CD14-positive monocyte (primary cell): ENCODE results near the gene EDEM1. TPM values are rescaled to one million over a fixed set of nuclear protein-coding genes. Genes with fewer than 3 reads are reported as not detected.

ENCODE experiments used
- DNase-seq, 3 donors: peaks; one replicate each; pipeline ENCODE4 v3.0.0-alpha.2; 2011 to 2022
- H2AFZ ChIP-seq: 2 replicates; pipeline ENCODE4 v1.6.0; 2012; ENCODE audit warnings: mild to moderate bottlenecking, low read depth, low read length, inconsistent platforms; ENCODE audit not compliant: insufficient read depth, poor library complexity, severe bottlenecking
- H3K27ac ChIP-seq, 2 donors: 1 replicate in 1 of 2; 2 replicates in 1 of 2; pipeline ENCODE4 v1.5.1; 2012 to 2013; ENCODE audit warnings: low read length in 2 of 2, control low read depth in 1 of 2, inconsistent platforms in 1 of 2, low read depth in 1 of 2, mild to moderate bottlenecking in 1 of 2
- H3K27me3 ChIP-seq, 2 donors: one replicate each; pipeline versions ENCODE4 v1.6.0 to v1.6.1; 2011 to 2013; ENCODE audit warnings: low read length in 2 of 2; ENCODE audit not compliant: control insufficient read depth in 2 of 2, insufficient read depth in 2 of 2
- H3K36me3 ChIP-seq, 2 donors: replicated peaks in 1 of 2; 1 replicate in 1 of 2; 2 replicates in 1 of 2; pipeline versions ENCODE4 v1.5.1 to v1.6.1; 2012 to 2013; ENCODE audit warnings: low read length in 2 of 2, control low read depth in 1 of 2, inconsistent platforms in 1 of 2, mild to moderate bottlenecking in 1 of 2; ENCODE audit not compliant: insufficient read depth in 2 of 2, control insufficient read depth in 1 of 2
- H3K4me1 ChIP-seq, 2 donors: 1 replicate in 1 of 2; 2 replicates in 1 of 2; pipeline versions ENCODE4 v1.5.1 to v1.6.1; 2012 to 2013; ENCODE audit warnings: low read length in 2 of 2, control low read depth in 1 of 2, inconsistent platforms in 1 of 2, mild to moderate bottlenecking in 1 of 2, moderate library complexity in 1 of 2; ENCODE audit not compliant: insufficient read depth in 2 of 2, control insufficient read depth in 1 of 2
- H3K4me2 ChIP-seq: replicated peaks from 2 replicates; pipeline ENCODE3; 2012; ENCODE audit warnings: low read length, moderate library complexity, mild to moderate bottlenecking; ENCODE audit not compliant: poor library complexity, severe bottlenecking; ENCODE audit errors: extremely low read depth
- H3K4me3 ChIP-seq, 3 experiments: fragments of 200-600 bp in 1 of 3; sonication (generic) in 1 of 3; replicated peaks in 1 of 3; 1 replicate in 2 of 3; 2 replicates in 1 of 3; pipeline ENCODE4 v1.5.1; 2011 to 2013; ENCODE audit warnings: low read length in 3 of 3, mild to moderate bottlenecking in 3 of 3, control low read depth in 2 of 3, low read depth in 2 of 3, inconsistent platforms in 1 of 3, moderate library complexity in 1 of 3
- H3K79me2 ChIP-seq: 2 replicates; pipeline ENCODE4 v1.6.0; 2012; ENCODE audit warnings: mild to moderate bottlenecking, control low read depth, inconsistent platforms, low read length, moderate library complexity; ENCODE audit not compliant: insufficient read depth
- H3K9ac ChIP-seq: 2 replicates; pipeline ENCODE4 v1.6.0; 2017; ENCODE audit warnings: low read length, mild to moderate bottlenecking; ENCODE audit not compliant: insufficient read depth, poor library complexity, severe bottlenecking
- H3K9me3 ChIP-seq, 2 donors: replicated peaks in 1 of 2; 1 replicate in 1 of 2; 2 replicates in 1 of 2; pipeline versions ENCODE4 v1.5.1 to v1.6.1; 2012 to 2013; ENCODE audit warnings: low read length in 2 of 2, control low read depth in 1 of 2; ENCODE audit not compliant: control insufficient read depth in 1 of 2, insufficient read depth in 1 of 2
- H4K20me1 ChIP-seq: 2 replicates; pipeline ENCODE4 v1.6.0; 2012; ENCODE audit warnings: mild to moderate bottlenecking, low read length, control low read depth, moderate library complexity; ENCODE audit not compliant: insufficient read depth
- H3K27ac Mint-ChIP-seq, 7 donors: one replicate each; pipeline ENCODE4 v1.8.0; 2020; ENCODE audit warnings: mild to moderate bottlenecking in 7 of 7, mixed read lengths in 7 of 7, moderate library complexity in 6 of 7, inconsistent platforms in 2 of 7
- H3K27me3 Mint-ChIP-seq, 3 donors: one replicate each; pipeline ENCODE4 v1.8.0; 2021 to 2022; ENCODE audit warnings: low read depth in 3 of 3, mild to moderate bottlenecking in 3 of 3, mixed read lengths in 3 of 3, moderate library complexity in 3 of 3, inconsistent platforms in 1 of 3
- H3K36me3 Mint-ChIP-seq, 2 donors: one replicate each; pipeline ENCODE4 v1.8.0; 2020; ENCODE audit warnings: mixed read lengths in 2 of 2, inconsistent platforms in 1 of 2, mild to moderate bottlenecking in 1 of 2
- H3K4me1 Mint-ChIP-seq: one replicate; pipeline ENCODE4 v1.8.0; 2020; ENCODE audit warnings: mild to moderate bottlenecking, mixed read lengths
- H3K4me3 Mint-ChIP-seq, 2 donors: one replicate each; pipeline ENCODE4 v1.8.0; 2020; ENCODE audit warnings: mild to moderate bottlenecking in 2 of 2, mixed read lengths in 2 of 2, moderate library complexity in 1 of 2
- H3K9me3 Mint-ChIP-seq, 7 donors: one replicate each; pipeline ENCODE4 v1.8.0; 2020 to 2022; ENCODE audit warnings: mixed read lengths in 7 of 7, mild to moderate bottlenecking in 6 of 7, moderate library complexity in 6 of 7, inconsistent platforms in 2 of 7
- WGBS: methylation state at CpG from one replicate; pipeline ENCODE4 v1.1.5; 2013; ENCODE audit warnings: missing lambda C conversion rate; ENCODE audit not compliant: insufficient coverage; 5-methylcytosine and 5-hydroxymethylcytosine counted together
- intact Hi-C, 2 donors: fragments of 100-400 bp; cut with micrococcal nuclease; formaldehyde crosslinking; loops; one replicate each; pipeline versions ENCODE4 v1.15.0 to v1.15.1; 2023
- polyA plus RNA-seq, 3 donors: library from polyadenylated mRNA; depleted of rRNA in 1 of 3; unstranded in 2 of 3; stranded (reverse) in 1 of 3; fragments of 300-500 nt in 2 of 3; fragments of >200 nt in 1 of 3; fragmentation: Illumina TruSeq in 2 of 3; gene quantifications; 1 replicate in 2 of 3; 2 replicates in 1 of 3; pipeline ENCODE4 v1.2.3, GENCODE V29; 2012 to 2021
- TF ChIP-seq, protein P1 (sequence below): fragments of 200-600 bp; IDR thresholded peaks from one replicate; pipeline ENCODE4 v1.8.0; 2022; ENCODE audit warnings: antibody characterized with exemption, mild to moderate bottlenecking

Gene EDEM1
- polyA plus RNA-seq, 3 donors, result 17.5 to 31.7 (median 23.7) TPM

- H3K4me3 Mint-ChIP-seq, result no peak overlapping the region
Measured at GRCh38 chr3:5252131-5252530, 64.6 kb downstream of the EDEM1 start.

GRCh38 chr3:5254281-5255048 lies 67.0 kb downstream of the EDEM1 start:
- Histone ChIP-seq H3K79me2 (no peaks in the 10 kb centered on the region), H3K27me3 (no peaks in the 10 kb centered on the region), H3K9me3 (no peaks in the 10 kb centered on the region), H3K36me3 (no peaks in the 10 kb centered on the region), H3K27ac (no peak overlapping the region), H3K9ac (no peak overlapping the region), H3K4me2 (no peak overlapping the region), H3K4me1 (peaks cover 1% of the 10 kb centered on the region in 2 donors), H2AFZ (no peak overlapping the region), H3K4me3 (no peak overlapping the region), H4K20me1 (no peaks in the 10 kb centered on the region)
- H3K36me3 Mint-ChIP-seq, result no peaks in the 10 kb centered on the region
- no peak for DNase-seq
- TF ChIP-seq, protein P1, sequence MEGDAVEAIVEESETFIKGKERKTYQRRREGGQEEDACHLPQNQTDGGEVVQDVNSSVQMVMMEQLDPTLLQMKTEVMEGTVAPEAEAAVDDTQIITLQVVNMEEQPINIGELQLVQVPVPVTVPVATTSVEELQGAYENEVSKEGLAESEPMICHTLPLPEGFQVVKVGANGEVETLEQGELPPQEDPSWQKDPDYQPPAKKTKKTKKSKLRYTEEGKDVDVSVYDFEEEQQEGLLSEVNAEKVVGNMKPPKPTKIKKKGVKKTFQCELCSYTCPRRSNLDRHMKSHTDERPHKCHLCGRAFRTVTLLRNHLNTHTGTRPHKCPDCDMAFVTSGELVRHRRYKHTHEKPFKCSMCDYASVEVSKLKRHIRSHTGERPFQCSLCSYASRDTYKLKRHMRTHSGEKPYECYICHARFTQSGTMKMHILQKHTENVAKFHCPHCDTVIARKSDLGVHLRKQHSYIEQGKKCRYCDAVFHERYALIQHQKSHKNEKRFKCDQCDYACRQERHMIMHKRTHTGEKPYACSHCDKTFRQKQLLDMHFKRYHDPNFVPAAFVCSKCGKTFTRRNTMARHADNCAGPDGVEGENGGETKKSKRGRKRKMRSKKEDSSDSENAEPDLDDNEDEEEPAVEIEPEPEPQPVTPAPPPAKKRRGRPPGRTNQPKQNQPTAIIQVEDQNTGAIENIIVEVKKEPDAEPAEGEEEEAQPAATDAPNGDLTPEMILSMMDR, result no peak
- intact Hi-C loops, result no loop called here
- peaks cover 0 to 4% (median 0%) of the 10 kb centered on the region in 7 donors for H3K9me3 Mint-ChIP-seq
- 96% methylated on average over 12 of the region's 12 CpGs for WGBS
- H3K27me3 Mint-ChIP-seq, result peaks cover 0 to 2% (median 0%) of the 10 kb centered on the region in 3 donors
- H3K27ac Mint-ChIP-seq, result no peak overlapping the region
- no peak overlapping the region for H3K4me3 Mint-ChIP-seq
- H3K4me1 Mint-ChIP-seq, result peaks cover 13% of the 10 kb centered on the region

More at GRCh38 chr3:5252131-5252530, 64.6 kb downstream of the EDEM1 start:
- TF ChIP-seq, protein P1, result no peak
- no peak for DNase-seq
- Histone ChIP-seq H2AFZ (no peak overlapping the region), H3K4me1 (no peaks in the 10 kb centered on the region), H3K79me2 (no peaks in the 10 kb centered on the region), H3K27me3 (no peaks in the 10 kb centered on the region), H3K4me2 (no peak overlapping the region), H3K4me3 (no peak overlapping the region), H3K9me3 (no peaks in the 10 kb centered on the region), H3K36me3 (no peaks in the 10 kb centered on the region), H4K20me1 (no peaks in the 10 kb centered on the region), H3K9ac (no peak overlapping the region), H3K27ac (no peak overlapping the region)
- peaks cover 0 to 2% (median 0%) of the 10 kb centered on the region in 3 donors for H3K27me3 Mint-ChIP-seq
- WGBS, result 100% methylated on average over 2 of the region's 3 CpGs
- no peak overlapping the region for H3K27ac Mint-ChIP-seq
- intact Hi-C loops, result no loop called here
- H3K36me3 Mint-ChIP-seq, result no peaks in the 10 kb centered on the region
- peaks cover 13% of the 10 kb centered on the region for H3K4me1 Mint-ChIP-seq
- H3K9me3 Mint-ChIP-seq, result peaks cover 0 to 4% (median 0%) of the 10 kb centered on the region in 7 donors
